Memory B cell (primary cell): ENCODE measurements around the gene CCL4.
A peak's percentile ranks its signal among the peaks of the same experiment; 100 is the strongest.
"Not testable (repeated sequence)": the region's sequence is repeated elsewhere in the genome, so short reads cannot be mapped to it uniquely, and the experiment has no call there.

Experiments used
- ATAC-seq: fragments of 150-1000 bp; cut with Tn5 transposase; 2 replicates; pipeline ENCODE4 v1.10.0; 2021; ENCODE audit warnings: low read depth, mild to moderate bottlenecking, moderate library complexity
- DNase-seq, 2 donors: peaks; one replicate each; pipeline ENCODE4 v3.0.0; 2022; ENCODE audit warnings: low spot score in 2 of 2
- H3K27ac Mint-ChIP-seq: one replicate; pipeline ENCODE4 v1.8.0; 2022; ENCODE audit warnings: mild to moderate bottlenecking, moderate library complexity, mixed read lengths
- H3K27me3 Mint-ChIP-seq: one replicate; pipeline ENCODE4 v1.8.0; 2022; ENCODE audit warnings: mixed read lengths
- H3K36me3 Mint-ChIP-seq: one replicate; pipeline ENCODE4 v1.8.0; 2022; ENCODE audit warnings: mild to moderate bottlenecking, mixed read lengths
- H3K4me1 Mint-ChIP-seq: one replicate; pipeline ENCODE4 v1.8.0; 2022; ENCODE audit warnings: mixed read lengths
- H3K4me3 Mint-ChIP-seq: one replicate; pipeline ENCODE4 v1.8.0; 2022; ENCODE audit warnings: mild to moderate bottlenecking, moderate library complexity, mixed read lengths
- H3K9me3 Mint-ChIP-seq: one replicate; pipeline ENCODE4 v1.8.0; 2022; ENCODE audit warnings: mixed read lengths

The CCL4 gene

DNA sequence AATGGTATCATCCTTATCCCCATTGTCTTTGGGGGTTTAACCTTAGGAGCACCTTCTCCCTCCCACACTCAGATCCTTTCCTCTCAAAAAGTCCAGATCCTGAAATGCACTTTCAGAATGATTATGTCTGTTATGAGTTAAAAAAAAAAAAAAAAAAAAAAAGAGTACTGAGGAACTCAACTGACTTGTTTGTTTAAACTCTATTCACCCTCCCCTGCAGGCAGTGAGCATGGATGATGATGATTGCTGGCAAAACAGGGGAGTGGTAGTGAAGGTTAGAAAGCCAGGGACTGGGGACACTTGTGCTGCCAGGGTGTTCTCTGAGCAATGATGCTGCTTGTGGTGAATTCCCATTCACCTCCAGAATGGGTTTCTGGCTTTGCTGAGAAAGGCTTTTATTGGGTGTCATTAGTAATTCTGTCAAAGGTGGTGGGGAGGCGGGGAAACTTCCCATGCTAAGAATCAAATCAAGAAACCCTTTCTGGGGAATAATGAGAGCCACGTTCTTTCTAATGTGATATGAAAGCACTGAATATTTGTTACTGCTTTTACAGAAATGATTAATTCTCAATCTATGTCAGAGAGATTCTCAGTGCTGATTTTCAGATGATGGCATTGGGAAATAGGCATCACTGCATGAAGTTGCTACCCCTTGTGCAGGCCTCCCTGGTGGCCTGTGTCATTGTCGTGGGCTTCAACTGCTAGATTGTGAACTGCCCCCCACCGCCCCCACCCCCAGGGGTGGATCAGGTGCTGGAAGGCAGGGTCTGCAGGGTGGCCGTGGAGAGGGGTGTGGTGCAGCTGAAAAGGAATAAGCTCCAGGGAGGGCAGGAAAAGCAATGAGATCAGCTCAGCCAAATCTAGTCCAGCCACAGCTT lies 14.1 kb downstream of the CCL4 start:
- Mint-ChIP-seq H3K4me3 (no peak overlapping the region), H3K27ac (no peak overlapping the region), H3K9me3 (peaks cover 3% of the 10 kb centered on the region), H3K4me1 (peaks cover 14% of the 10 kb centered on the region), H3K36me3 (peaks cover 4% of the 10 kb centered on the region), H3K27me3 (peaks cover 1% of the 10 kb centered on the region)
- ATAC-seq (no peak), DNase-seq (no peak)

DNA sequence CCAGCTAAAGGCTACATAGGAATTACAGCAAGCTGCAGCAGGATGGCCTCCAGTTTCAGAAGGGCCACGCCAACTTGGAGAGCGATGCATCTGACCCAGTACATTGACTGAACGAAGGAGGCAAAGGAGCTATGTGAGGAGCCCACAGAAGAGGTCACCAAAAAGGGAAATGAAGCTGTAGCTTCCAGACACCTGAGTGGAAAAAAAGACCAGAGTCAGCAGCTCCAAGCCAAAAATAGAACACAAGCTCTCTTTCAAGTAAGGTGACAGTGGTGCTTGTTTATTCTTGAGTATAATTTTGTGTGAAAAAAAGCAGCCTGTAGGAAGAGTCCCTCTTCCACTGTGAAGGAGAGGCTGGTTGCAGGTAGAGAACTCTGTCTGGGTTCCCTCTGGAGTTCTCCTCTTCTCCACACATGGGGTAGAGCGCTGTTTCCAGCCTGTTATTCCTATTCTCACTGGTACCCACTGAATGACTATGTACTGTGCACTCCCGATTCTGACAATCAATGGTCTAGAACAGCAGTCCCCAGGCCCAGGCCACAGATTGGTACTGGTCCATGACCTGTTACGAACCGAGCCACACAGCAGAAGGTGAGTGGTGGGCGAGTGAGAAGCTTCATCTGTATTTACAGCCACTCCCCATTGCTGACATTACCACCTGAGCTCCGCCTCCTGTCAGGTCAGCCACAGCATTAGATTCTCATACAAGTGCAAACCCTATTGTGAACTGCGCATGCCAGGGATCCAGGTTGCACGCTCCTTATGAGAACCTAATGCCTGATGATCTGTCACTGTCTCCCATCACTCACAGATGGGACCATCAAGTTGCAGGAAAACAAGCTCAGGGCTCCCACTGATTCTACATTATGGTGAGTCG lies 15.1 kb downstream of the CCL4 start:
- peaks cover 14% of the 10 kb centered on the region for H3K4me1 Mint-ChIP-seq

GRCh38 chr17:36120221-36120620 lies 16.6 kb downstream of the CCL4 start:
- peaks cover 1% of the 10 kb centered on the region for H3K9me3 Mint-ChIP-seq
- peaks cover 4% of the 10 kb centered on the region for H3K36me3 Mint-ChIP-seq
- peaks cover 1% of the 10 kb centered on the region for H3K27me3 Mint-ChIP-seq
- H3K27ac Mint-ChIP-seq = no peak overlapping the region
- ATAC-seq (no peak), DNase-seq (no peak)
- H3K4me3 Mint-ChIP-seq = no peak overlapping the region
- peaks cover 15% of the 10 kb centered on the region for H3K4me1 Mint-ChIP-seq

More for the DNA sequence above, 15.1 kb downstream of the CCL4 start:
- Mint-ChIP-seq H3K4me3 (no peak overlapping the region), H3K9me3 (peaks cover 1% of the 10 kb centered on the region), H3K36me3 (peaks cover 4% of the 10 kb centered on the region), H3K27ac (no peak overlapping the region), H3K27me3 (peaks cover 1% of the 10 kb centered on the region)
- no peak for DNase-seq
- no peak for ATAC-seq

DNA sequence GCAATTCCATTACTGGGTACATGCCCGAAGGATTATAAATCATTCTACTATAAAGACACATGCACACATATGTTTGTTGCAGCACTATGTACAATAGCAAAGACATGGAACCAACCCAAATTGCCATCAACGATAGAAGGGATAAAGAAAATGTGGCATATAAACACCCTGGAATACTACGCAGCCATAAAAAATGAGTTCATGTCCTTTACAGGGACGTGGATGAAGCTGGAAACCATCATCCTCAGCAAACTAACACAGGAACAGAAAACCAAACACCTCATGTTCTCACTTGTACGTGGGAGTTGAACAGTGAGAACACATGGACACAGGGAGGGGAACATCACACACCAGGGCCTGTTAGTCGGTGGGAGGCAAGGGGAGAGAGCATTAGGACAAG lies 17.5 kb downstream of the CCL4 start:
- H3K27ac Mint-ChIP-seq, H3K4me3 Mint-ChIP-seq, H3K36me3 Mint-ChIP-seq, DNase-seq, H3K9me3 Mint-ChIP-seq, H3K27me3 Mint-ChIP-seq, ATAC-seq: not testable (repeated sequence)
- peaks cover 14% of the 10 kb centered on the region for H3K4me1 Mint-ChIP-seq

- Mint-ChIP-seq H3K4me1 (peaks cover 27% of the 10 kb centered on the region), H3K9me3 (peaks cover 8% of the 10 kb centered on the region), H3K4me3 (no peak overlapping the region), H3K36me3 (peaks cover 6% of the 10 kb centered on the region), H3K27me3 (peaks cover 1% of the 10 kb centered on the region), H3K27ac (no peak overlapping the region)
- ATAC-seq (no peak), DNase-seq (no peak)
These were observed 19.8 kb downstream of the CCL4 start for GRCh38 chr17:36123431-36123830.

GRCh38 chr17:36124879-36125824 lies 21.5 kb downstream of the CCL4 start:
- no peak for ATAC-seq
- Mint-ChIP-seq H3K27me3 (no peaks in the 10 kb centered on the region), H3K9me3 (peaks cover 7% of the 10 kb centered on the region), H3K27ac (no peak overlapping the region), H3K4me1 (peaks cover 36% of the 10 kb centered on the region), H3K4me3 (no peak overlapping the region), H3K36me3 (peaks cover 6% of the 10 kb centered on the region)
- DNase-seq = no peak

GRCh38 chr17:36127199-36127893 lies 23.7 kb downstream of the CCL4 start:
- peaks cover 46% of the 10 kb centered on the region for H3K4me1 Mint-ChIP-seq
- H3K27ac Mint-ChIP-seq = peak overlapping the region; percentile 80
- H3K4me3 Mint-ChIP-seq = peak overlapping the region; percentile 77
- H3K27me3 Mint-ChIP-seq = no peaks in the 10 kb centered on the region
- ATAC-seq (peak; percentile 99), DNase-seq (peak; percentile 46 to 60)
- peaks cover 7% of the 10 kb centered on the region for H3K9me3 Mint-ChIP-seq
- peaks cover 2% of the 10 kb centered on the region for H3K36me3 Mint-ChIP-seq

DNA sequence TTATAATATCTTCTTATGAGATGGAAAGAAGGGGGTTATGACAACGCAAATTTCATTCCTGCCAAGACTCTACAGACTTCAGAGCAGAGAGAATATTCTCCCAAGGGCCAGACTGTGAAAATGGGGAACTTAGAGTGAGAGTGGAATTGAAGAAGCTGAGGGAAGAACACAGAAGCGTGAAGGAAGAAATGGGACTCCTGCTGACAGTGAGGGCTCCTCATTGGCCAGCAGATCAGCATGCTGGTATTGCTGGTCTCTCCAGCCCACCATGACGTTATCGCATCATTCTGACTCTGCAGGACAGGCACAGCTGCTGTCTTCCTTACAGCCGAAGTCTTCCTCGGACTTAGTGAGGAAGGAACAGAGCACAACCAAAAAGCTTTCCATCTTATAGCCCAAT lies 24.3 kb downstream of the CCL4 start:
- peak; percentile 7 for ATAC-seq
- peak overlapping the region; percentile 77 for H3K4me3 Mint-ChIP-seq
- H3K4me1 Mint-ChIP-seq = peaks cover 52% of the 10 kb centered on the region
- peak overlapping the region; percentile 80 for H3K27ac Mint-ChIP-seq
- H3K27me3 Mint-ChIP-seq = no peaks in the 10 kb centered on the region
- DNase-seq = no peak
- peaks cover 7% of the 10 kb centered on the region for H3K9me3 Mint-ChIP-seq
- peaks cover 2% of the 10 kb centered on the region for H3K36me3 Mint-ChIP-seq

- Mint-ChIP-seq H3K4me3 (no peak overlapping the region), H3K27ac (peak overlapping the region; percentile 80), H3K36me3 (peaks cover 2% of the 10 kb centered on the region)
These were observed 24.9 kb downstream of the CCL4 start for GRCh38 chr17:36128411-36128978.

DNA sequence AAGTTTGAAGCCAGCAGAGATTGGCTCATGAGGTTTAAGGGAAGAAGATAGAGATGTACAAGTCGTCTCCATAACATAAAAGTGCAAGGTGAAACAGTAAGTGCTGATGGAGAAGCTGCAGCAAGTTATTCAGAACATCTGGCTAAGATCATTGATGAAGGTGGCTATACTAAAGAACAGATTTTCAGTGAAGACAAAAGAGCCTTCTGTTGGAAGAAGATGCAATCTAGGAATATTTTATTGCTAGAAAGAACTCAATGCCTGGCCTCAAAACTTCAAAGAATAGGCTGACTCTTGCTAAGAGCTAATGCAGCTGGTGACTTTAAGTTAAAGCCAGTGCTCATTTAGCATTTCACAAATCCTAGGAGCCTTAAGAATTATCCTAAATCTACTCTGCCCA lies 26.0 kb downstream of the CCL4 start:
- Mint-ChIP-seq H3K27ac (no peak overlapping the region), H3K4me3 (no peak overlapping the region), H3K36me3 (peaks cover 2% of the 10 kb centered on the region), H3K9me3 (peaks cover 7% of the 10 kb centered on the region), H3K27me3 (no peaks in the 10 kb centered on the region), H3K4me1 (peaks cover 61% of the 10 kb centered on the region)
- DNase-seq (no peak), ATAC-seq (no peak)

More at GRCh38 chr17:36128411-36128978, 24.9 kb downstream of the CCL4 start:
- peaks cover 57% of the 10 kb centered on the region for H3K4me1 Mint-ChIP-seq
- H3K9me3 Mint-ChIP-seq = peaks cover 7% of the 10 kb centered on the region
- ATAC-seq = no peak
- H3K27me3 Mint-ChIP-seq = no peaks in the 10 kb centered on the region
- DNase-seq = no peak

GRCh38 chr17:36130346-36130745 lies 26.7 kb downstream of the CCL4 start:
- H3K4me1 Mint-ChIP-seq = peaks cover 66% of the 10 kb centered on the region
- no peak overlapping the region for H3K27ac Mint-ChIP-seq

DNA sequence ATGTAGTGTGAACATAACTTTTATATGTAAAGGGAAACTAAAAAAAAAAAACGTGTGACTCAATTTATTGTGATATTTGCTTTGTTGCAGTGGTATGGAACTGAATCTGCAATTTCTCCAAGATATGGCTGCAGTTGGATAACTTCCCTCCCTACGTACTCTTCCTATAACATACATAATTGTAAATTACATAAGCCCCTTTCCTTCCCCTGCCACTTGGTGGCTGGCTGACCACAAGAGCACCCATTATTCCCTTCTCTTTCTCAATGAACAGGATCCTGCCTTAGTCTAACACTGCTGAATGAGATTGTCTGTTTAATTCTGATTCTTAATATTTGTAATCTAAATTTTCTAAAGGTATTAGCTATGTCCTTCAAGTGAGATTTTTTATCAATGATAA lies 27.8 kb downstream of the CCL4 start:
- Mint-ChIP-seq H3K4me1 (peaks cover 76% of the 10 kb centered on the region), H3K27ac (no peak overlapping the region), H3K27me3 (no peaks in the 10 kb centered on the region), H3K4me3 (no peak overlapping the region), H3K9me3 (peaks cover 3% of the 10 kb centered on the region), H3K36me3 (peaks cover 2% of the 10 kb centered on the region)
- no peak for ATAC-seq
- DNase-seq = no peak

More at GRCh38 chr17:36130346-36130745, 26.7 kb downstream of the CCL4 start:
- H3K9me3 Mint-ChIP-seq = peaks cover 7% of the 10 kb centered on the region
- no peak overlapping the region for H3K4me3 Mint-ChIP-seq
- DNase-seq (no peak), ATAC-seq (no peak)
- H3K36me3 Mint-ChIP-seq = peaks cover 2% of the 10 kb centered on the region
- no peaks in the 10 kb centered on the region for H3K27me3 Mint-ChIP-seq

- DNase-seq (no peak), ATAC-seq (no peak)
- Mint-ChIP-seq H3K9me3 (peaks cover 2% of the 10 kb centered on the region), H3K36me3 (peaks cover 2% of the 10 kb centered on the region), H3K27ac (no peak overlapping the region), H3K4me1 (peaks cover 72% of the 10 kb centered on the region), H3K27me3 (no peaks in the 10 kb centered on the region), H3K4me3 (no peak overlapping the region)
These were observed 28.3 kb downstream of the CCL4 start for GRCh38 chr17:36131931-36132330.
